ENCODE results near the gene AFDN.

Gene AFDN

DNA sequence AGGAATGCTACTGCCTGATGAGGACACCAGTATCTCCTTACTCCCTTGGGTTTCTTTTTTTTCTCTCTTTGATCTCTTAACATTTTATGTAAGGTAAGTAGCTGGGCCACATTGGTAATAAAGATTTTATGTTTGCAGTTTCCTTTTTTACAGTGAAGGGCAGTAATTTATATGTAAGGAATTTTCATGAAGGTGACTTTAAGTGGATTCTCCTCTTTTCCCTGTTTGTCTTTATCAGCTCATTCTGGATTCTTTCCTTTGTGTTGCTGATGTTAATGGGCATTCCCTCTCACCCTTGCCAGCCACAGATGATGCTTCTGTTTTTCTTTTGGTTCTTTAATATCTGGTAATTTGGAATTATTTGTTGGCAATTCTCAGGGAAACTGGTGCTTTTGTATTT is 34.7 kb downstream of the AFDN start:
- Histone ChIP-seq H3K9me3 (no peaks in the 10 kb centered on the region), H3K4me1 (peaks cover 0 to 26% (median 5%) of the 10 kb centered on the region in 4 donors), H3K27me3 (no peaks in the 10 kb centered on the region), H3K36me3 (no peaks in the 10 kb centered on the region), H3K4me3 (no peak overlapping the region), H3K27ac (no peak overlapping the region)
- TF ChIP-seq, protein P1, sequence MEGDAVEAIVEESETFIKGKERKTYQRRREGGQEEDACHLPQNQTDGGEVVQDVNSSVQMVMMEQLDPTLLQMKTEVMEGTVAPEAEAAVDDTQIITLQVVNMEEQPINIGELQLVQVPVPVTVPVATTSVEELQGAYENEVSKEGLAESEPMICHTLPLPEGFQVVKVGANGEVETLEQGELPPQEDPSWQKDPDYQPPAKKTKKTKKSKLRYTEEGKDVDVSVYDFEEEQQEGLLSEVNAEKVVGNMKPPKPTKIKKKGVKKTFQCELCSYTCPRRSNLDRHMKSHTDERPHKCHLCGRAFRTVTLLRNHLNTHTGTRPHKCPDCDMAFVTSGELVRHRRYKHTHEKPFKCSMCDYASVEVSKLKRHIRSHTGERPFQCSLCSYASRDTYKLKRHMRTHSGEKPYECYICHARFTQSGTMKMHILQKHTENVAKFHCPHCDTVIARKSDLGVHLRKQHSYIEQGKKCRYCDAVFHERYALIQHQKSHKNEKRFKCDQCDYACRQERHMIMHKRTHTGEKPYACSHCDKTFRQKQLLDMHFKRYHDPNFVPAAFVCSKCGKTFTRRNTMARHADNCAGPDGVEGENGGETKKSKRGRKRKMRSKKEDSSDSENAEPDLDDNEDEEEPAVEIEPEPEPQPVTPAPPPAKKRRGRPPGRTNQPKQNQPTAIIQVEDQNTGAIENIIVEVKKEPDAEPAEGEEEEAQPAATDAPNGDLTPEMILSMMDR (IDR thresholded peaks at IDR 0.05), result no peak
- intact Hi-C loops (cut with DNase I; ENCODE audit: low total_unique reads), result no loop called here
- no peak for DNase-seq

DNA sequence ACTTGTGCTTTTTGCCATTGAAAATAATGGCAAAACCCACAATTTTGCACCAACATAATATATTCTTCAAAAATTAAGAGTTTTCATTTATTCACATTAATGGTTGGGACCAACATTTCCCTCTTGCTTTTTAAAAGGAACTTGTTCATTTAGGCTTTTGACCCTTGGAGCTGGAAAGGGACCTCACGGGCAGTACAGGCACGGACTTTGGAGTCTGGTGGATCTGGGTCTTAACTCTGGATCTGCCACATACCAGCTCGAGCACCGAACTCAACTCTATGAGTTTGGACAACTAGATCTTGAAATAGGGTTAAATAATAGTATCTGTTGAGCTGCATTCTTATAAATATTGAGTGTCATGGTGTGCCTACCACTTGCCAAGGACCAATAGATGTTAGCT is 37.2 kb downstream of the AFDN start:
- H3K4me3 ChIP-seq, result no peak overlapping the region
- no peak for DNase-seq
- peaks cover 0 to 13% (median 0%) of the 10 kb centered on the region in 4 donors for H3K4me1 ChIP-seq
- H3K27me3 ChIP-seq, result no peaks in the 10 kb centered on the region
- no peak overlapping the region for H3K27ac ChIP-seq
- H3K9me3 ChIP-seq, result no peaks in the 10 kb centered on the region
- intact Hi-C loops (cut with DNase I; ENCODE audit: low total_unique reads), result no loop called here
- TF ChIP-seq, protein P1 (IDR thresholded peaks at IDR 0.05), result no peak
- H3K36me3 ChIP-seq, result peaks cover 6 to 15% (median 9%) of the 10 kb centered on the region in 3 donors

DNA sequence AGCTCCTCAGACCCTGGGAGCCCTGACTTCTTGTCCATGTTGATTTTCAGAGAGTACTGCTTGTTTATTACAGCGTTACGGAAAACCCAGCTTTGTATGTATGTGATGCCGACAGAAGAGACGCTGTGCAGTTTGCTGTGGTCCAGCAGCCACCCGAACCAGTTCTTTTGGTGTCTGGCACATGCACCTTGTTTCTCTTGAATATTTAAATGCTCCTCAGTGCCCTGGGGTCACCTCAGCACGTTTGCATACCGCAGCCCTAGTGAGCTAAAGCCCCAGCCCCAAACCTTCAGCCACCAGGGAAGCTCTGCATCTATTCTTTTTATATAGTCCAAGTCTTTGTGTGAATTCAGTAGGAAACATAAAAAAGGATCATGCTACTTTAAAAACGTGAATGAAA is 39.9 kb downstream of the AFDN start:
- DNase-seq, result no peak
- TF ChIP-seq, protein P1 (IDR thresholded peaks at IDR 0.05), result no peak
- Histone ChIP-seq H3K27me3 (no peaks in the 10 kb centered on the region), H3K4me3 (no peak overlapping the region), H3K9me3 (no peaks in the 10 kb centered on the region), H3K36me3 (peaks cover 6 to 30% (median 9%) of the 10 kb centered on the region in 3 donors), H3K27ac (no peak overlapping the region), H3K4me1 (no peaks in the 10 kb centered on the region)
- intact Hi-C loops (cut with DNase I; ENCODE audit: low total_unique reads), result no loop called here

DNA sequence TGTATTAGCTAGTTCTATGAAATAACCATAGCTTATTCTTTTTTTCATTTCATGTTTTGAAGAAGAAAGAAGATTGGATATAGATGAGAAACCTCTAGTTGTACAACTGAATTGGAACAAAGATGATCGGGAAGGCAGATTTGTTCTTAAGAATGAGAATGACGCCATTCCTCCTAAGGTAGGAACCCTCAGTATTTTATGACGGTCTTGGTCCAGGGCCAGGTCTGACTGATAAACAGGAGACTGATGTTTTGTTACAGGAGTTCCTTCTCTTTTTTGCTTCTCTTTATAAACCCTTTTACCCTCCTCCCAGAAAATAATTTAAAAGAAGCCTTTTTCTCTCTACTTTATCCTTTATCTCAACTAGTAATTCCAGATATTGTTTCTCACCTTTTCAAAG is 43.6 kb downstream of the AFDN start:
- H3K4me3 ChIP-seq, result no peak overlapping the region
- H3K27me3 ChIP-seq, result no peaks in the 10 kb centered on the region
- H3K36me3 ChIP-seq, result peaks cover 11 to 45% (median 21%) of the 10 kb centered on the region in 3 donors
- no peak overlapping the region for H3K27ac ChIP-seq
- no peaks in the 10 kb centered on the region for H3K9me3 ChIP-seq
- no peak for DNase-seq
- TF ChIP-seq, protein P1 (IDR thresholded peaks at IDR 0.05), result no peak
- intact Hi-C loops (cut with DNase I; ENCODE audit: low total_unique reads), result loop anchor here (2.0 kb wide), 1 partner anchor 70 kb away; no protein-coding TSS in a partner anchor
- no peaks in the 10 kb centered on the region for H3K4me1 ChIP-seq

DNA sequence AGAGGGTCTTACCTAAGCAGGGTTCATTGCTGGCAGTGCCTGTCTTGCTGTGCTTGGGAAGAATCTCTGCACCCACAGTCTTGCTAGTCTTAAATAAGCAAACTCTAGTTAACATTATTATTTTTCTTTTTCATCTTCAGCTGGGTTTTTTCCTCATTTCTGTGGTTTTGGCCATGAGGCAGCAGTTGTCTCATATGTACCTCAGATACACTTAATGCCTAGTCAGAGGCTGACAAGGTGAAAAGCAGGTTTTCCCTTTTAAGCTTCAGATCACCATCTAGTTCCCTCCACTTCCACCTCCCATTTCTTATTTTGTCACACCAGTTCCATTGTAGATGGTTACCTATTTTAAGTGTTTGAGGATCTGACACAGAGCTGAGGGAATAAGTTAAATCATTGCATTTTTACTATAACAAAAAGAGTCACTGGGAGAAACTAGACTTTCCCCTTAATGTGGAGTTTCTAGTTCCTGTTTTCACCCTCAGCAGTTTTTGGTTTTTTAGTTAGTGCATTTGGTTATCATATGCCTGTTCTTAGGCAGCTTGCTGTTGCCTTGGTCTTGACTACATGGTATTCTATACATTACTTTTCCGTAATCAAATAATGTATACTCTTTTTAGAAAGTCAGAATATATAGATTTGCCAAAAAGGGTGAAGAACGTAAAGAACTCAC is 46.0 kb downstream of the AFDN start:
- Histone ChIP-seq H3K27ac (no peak overlapping the region), H3K27me3 (no peaks in the 10 kb centered on the region), H3K36me3 (peaks cover 14 to 56% (median 29%) of the 10 kb centered on the region in 3 donors), H3K4me1 (no peaks in the 10 kb centered on the region), H3K9me3 (no peaks in the 10 kb centered on the region), H3K4me3 (no peak overlapping the region)
- TF ChIP-seq, protein P1 (IDR thresholded peaks at IDR 0.05), result no peak
- DNase-seq, result no peak
- intact Hi-C loops (cut with DNase I; ENCODE audit: low total_unique reads), result no loop called here
